Measurements from ENCODE around the gene SERINC3. TPM values are rescaled to one million over a fixed set of nuclear protein-coding genes. Genes with fewer than 3 reads are reported as not detected.

The SERINC3 gene
- total RNA-seq, 1 donor from 2014 or later, result 143 TPM

- Histone ChIP-seq H3K4me3 (no peak overlapping the region), H3K36me3 (peaks cover 6% of the 10 kb centered on the region), H3K27ac (peak overlapping the region; percentile 96), H3K4me1 (peaks cover 31% of the 10 kb centered on the region), H3K9me3 (no peaks in the 10 kb centered on the region), H3K27me3 (no peaks in the 10 kb centered on the region)
- intact Hi-C loops (cut with DNase I), result no loop called here
- TF ChIP-seq, protein P1, sequence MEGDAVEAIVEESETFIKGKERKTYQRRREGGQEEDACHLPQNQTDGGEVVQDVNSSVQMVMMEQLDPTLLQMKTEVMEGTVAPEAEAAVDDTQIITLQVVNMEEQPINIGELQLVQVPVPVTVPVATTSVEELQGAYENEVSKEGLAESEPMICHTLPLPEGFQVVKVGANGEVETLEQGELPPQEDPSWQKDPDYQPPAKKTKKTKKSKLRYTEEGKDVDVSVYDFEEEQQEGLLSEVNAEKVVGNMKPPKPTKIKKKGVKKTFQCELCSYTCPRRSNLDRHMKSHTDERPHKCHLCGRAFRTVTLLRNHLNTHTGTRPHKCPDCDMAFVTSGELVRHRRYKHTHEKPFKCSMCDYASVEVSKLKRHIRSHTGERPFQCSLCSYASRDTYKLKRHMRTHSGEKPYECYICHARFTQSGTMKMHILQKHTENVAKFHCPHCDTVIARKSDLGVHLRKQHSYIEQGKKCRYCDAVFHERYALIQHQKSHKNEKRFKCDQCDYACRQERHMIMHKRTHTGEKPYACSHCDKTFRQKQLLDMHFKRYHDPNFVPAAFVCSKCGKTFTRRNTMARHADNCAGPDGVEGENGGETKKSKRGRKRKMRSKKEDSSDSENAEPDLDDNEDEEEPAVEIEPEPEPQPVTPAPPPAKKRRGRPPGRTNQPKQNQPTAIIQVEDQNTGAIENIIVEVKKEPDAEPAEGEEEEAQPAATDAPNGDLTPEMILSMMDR (IDR thresholded peaks at IDR 0.05), result no peak
- DNase-seq, result no peak
- no peak for ATAC-seq
These were observed 971 bp upstream of the SERINC3 start for GRCh38 chr20:44522841-44523240.

- Histone ChIP-seq H3K27ac (peak overlapping the region; percentile 96), H3K27me3 (no peaks in the 10 kb centered on the region), H3K9me3 (no peaks in the 10 kb centered on the region), H3K4me3 (peak overlapping the region; percentile 78), H3K4me1 (peaks cover 50% of the 10 kb centered on the region), H3K36me3 (peaks cover 12% of the 10 kb centered on the region)
- DNase-seq, result no peak
- no peak for ATAC-seq
- intact Hi-C loops (cut with DNase I), result no loop called here
- TF ChIP-seq, protein P1 (IDR thresholded peaks at IDR 0.05), result no peak
These were observed 989 bp downstream of the SERINC3 start for GRCh38 chr20:44520881-44521280.

DNA sequence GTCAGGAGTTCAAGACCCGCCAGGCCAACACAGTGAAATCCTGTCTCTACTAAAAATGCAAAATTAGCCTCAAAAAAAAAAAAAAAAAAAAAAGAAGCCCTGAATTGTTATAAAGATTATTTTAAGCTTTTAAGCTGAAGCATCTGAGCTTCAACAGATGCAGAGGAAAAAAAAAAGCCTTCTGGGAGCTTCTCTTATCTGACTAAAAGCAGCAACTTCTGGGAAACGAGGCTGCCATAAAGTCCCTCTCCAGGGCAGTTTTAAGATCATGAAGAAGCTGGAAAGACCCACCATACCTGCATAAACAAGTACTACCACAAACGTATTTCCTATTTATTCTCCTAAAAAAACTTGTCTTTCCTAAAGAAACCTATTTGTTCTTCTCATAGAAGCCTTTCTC is 3.6 kb downstream of the SERINC3 start:
- intact Hi-C loops (cut with DNase I), result no loop called here
- no peak overlapping the region for H3K27ac ChIP-seq
- H3K27me3 ChIP-seq, result no peaks in the 10 kb centered on the region
- H3K9me3 ChIP-seq, result no peaks in the 10 kb centered on the region
- H3K4me1 ChIP-seq, result peaks cover 58% of the 10 kb centered on the region
- DNase-seq (no peak), ATAC-seq (no peak)
- H3K36me3 ChIP-seq, result peaks cover 19% of the 10 kb centered on the region
- no peak overlapping the region for H3K4me3 ChIP-seq
- TF ChIP-seq, protein P1 (IDR thresholded peaks at IDR 0.05), result no peak

GRCh38 chr20:44517454-44517853 is 4.4 kb downstream of the SERINC3 start:
- Histone ChIP-seq H3K27me3 (no peaks in the 10 kb centered on the region), H3K36me3 (peaks cover 27% of the 10 kb centered on the region), H3K27ac (no peak overlapping the region), H3K4me1 (peaks cover 58% of the 10 kb centered on the region), H3K9me3 (no peaks in the 10 kb centered on the region), H3K4me3 (no peak overlapping the region)
- intact Hi-C loops (cut with DNase I), result no loop called here
- DNase-seq (no peak), ATAC-seq (no peak)
- TF ChIP-seq, protein P1 (IDR thresholded peaks at IDR 0.05), result no peak

DNA sequence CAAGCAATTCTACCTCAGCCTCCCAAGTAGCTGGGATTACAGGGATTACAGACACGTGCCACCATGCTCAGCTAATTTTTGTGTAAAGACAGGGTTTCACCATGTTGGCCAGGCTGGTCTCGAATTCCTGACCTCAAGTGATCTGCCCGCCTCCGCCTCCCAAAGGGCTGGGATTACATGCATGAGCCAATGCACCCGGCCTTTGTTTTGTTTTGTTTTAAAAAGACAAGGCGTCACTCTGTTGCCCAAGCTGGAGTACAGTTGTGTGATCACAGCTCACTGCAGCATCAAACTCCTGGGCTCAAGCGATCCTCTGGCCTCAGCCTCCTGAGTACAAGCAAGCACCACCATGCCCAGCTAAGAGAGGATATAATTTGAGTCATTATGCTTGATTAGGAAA is 5.4 kb downstream of the SERINC3 start:
- Histone ChIP-seq H3K9me3 (no peaks in the 10 kb centered on the region), H3K27ac (no peak overlapping the region), H3K4me1 (peaks cover 58% of the 10 kb centered on the region), H3K4me3 (no peak overlapping the region), H3K27me3 (no peaks in the 10 kb centered on the region), H3K36me3 (peaks cover 36% of the 10 kb centered on the region)
- intact Hi-C loops (cut with DNase I), result no loop called here
- TF ChIP-seq, protein P1 (IDR thresholded peaks at IDR 0.05), result no peak
- ATAC-seq (no peak), DNase-seq (no peak)

DNA sequence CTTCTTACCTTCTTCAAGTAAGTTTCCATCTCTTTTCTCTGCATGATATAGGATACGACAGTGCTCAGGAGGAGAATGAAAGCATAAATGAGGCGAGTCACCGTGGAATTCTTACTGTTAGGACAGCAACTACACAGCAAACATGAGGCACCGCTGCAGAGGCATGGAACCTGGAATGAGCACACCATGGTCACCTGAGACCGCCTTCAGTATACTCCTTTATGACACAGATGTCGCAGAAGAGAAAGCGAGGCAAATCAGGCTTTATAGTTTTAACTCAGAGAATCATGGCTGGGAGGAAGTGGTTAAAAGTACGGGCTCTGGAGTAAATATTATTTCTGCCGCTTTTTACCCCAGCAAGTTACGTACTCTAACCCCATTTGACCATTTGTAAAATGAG is 8.0 kb downstream of the SERINC3 start:
- H3K36me3 ChIP-seq, result peaks cover 58% of the 10 kb centered on the region
- H3K27me3 ChIP-seq, result no peaks in the 10 kb centered on the region
- H3K9me3 ChIP-seq, result no peaks in the 10 kb centered on the region
- DNase-seq (no peak), ATAC-seq (no peak)
- H3K4me1 ChIP-seq, result peaks cover 36% of the 10 kb centered on the region
- TF ChIP-seq, protein P1 (IDR thresholded peaks at IDR 0.05), result no peak
- intact Hi-C loops (cut with DNase I), result no loop called here
- no peak overlapping the region for H3K27ac ChIP-seq
- H3K4me3 ChIP-seq, result no peak overlapping the region
